Activated gamma-delta T cell treated with Interleukin-2 at 50 U/mL for 16 hours (primary cell): ENCODE results near the gene PRKCH.

Source experiments
- DNase-seq: peaks from one replicate; pipeline ENCODE4 v3.0.0-alpha.2; 2020

Gene PRKCH

DNA sequence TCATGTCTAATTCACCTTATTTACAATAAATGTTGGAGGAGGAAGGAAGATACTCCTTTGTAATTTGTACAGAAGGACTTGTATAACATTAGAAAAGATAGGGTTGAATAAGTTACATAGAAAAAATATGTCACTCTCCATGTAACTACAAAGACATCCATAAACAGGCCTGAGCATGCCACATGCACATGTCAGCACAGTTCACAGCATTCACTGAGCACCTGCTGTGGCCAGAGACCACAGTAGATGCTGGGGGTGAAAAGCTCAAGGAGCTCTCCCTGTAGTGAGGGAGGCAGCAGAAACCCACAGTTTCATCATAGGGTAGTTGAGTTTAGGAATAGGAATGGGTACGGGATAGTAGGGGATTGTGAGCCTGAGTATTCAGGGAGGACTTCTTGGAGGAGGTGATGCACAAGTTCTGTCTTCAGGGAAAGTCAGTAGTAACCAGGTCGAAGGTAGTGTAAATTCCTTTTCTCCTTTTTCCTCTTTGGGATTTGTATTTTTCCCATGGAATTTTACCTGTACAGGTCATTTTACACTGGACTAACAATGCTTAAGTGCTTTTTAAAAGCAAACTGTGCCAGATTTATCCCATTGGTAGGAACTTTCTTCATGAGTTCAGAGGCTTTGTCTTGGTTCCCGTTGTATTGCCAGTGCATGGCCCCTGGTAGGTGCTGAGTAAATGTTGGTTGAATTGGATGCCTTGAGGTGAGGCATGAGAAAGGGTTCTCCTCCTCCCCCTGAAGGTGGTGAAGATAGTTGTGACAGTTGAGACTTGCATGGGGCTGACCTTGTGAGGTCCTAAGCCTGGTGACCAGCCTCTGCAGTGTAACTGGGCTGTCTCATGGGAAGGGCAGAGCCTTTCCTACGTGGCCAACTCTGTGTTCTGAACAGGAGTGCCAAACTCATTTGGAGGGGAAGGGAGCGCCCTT lies 20.2 kb downstream of the PRKCH start:
- DNase-seq, result no peak

- DNase-seq, result peak; percentile 83
Observed at GRCh38 chr14:61342486-61342885, 21.1 kb downstream of the PRKCH start.

DNA sequence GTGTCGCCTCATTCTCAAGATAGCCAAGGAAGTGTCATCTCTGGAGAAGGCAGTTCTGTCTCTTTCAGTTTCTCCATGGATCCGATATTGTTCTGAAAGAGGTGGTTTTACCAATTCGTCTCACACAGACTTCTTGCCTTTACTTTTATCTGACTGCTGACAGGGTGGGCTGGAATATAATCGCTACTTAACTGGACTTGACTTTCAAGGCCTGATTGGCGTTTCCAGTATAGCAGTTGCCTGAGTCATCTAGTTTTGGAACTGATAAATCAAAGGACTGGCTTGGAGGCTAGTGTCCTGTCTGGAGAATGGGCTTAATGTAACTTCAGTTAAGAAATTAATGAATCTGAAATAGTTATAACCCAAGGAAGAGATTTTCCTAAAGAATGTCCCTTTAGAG lies 21.6 kb downstream of the PRKCH start:
- no peak for DNase-seq

DNA sequence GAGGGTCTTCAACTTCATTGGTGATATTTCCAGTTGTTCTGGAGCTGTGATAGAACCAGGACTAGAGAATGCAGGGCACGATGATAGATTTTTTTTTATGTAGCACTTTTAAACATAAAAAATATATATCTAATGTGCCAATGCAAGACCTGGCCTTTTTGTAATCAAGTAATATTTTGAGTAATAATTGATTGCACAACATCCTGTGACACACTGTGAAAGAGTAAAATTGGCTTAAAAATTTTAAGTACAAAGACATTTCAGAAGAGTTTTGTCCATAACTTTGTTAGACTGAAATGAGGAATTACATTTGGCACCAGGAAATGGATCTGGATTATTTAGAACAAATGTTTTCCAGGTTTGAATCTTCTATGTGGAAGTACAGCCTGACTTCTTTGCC lies 22.1 kb downstream of the PRKCH start:
- DNase-seq, result no peak

- no peak for DNase-seq
Observed at GRCh38 chr14:61343991-61344405, 22.6 kb downstream of the PRKCH start.

- DNase-seq, result no peak
Observed at GRCh38 chr14:61344437-61345150, 23.2 kb downstream of the PRKCH start.

- DNase-seq, result no peak
Observed at GRCh38 chr14:61345151-61345482, 23.7 kb downstream of the PRKCH start.

GRCh38 chr14:61346221-61346620 lies 24.8 kb downstream of the PRKCH start:
- DNase-seq, result no peak

GRCh38 chr14:61346793-61347192 lies 25.4 kb downstream of the PRKCH start:
- DNase-seq, result no peak

DNA sequence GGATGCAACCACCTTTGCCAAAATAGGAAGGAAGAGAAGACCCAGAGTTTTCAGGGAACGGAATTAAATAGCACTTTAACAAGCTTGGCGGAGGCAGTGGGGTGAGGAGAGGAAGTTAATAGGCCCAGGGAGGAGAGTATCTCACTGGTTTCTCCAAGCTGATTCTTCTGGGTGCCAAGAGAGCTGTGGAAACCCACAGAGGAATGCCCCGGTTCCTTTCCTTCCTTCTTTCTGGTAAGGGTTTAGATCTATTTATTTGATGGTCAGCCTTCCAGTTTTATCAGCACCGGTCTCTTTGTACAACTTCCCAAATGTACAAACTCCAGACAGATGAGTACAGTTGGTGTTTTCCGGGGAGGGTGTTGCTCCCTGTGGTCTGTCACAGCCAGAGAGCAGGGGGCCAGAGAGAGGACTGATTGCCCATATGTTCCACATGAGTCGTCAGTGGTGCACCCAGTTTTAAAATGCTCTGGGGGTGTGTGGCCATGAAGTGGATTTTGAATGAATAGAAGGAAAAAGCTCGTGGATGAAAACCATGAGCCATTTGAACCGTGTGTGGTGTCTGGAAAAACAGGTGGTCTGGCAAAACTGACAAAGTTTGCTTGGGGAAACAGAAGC lies 26.6 kb downstream of the PRKCH start:
- DNase-seq, result no peak

DNA sequence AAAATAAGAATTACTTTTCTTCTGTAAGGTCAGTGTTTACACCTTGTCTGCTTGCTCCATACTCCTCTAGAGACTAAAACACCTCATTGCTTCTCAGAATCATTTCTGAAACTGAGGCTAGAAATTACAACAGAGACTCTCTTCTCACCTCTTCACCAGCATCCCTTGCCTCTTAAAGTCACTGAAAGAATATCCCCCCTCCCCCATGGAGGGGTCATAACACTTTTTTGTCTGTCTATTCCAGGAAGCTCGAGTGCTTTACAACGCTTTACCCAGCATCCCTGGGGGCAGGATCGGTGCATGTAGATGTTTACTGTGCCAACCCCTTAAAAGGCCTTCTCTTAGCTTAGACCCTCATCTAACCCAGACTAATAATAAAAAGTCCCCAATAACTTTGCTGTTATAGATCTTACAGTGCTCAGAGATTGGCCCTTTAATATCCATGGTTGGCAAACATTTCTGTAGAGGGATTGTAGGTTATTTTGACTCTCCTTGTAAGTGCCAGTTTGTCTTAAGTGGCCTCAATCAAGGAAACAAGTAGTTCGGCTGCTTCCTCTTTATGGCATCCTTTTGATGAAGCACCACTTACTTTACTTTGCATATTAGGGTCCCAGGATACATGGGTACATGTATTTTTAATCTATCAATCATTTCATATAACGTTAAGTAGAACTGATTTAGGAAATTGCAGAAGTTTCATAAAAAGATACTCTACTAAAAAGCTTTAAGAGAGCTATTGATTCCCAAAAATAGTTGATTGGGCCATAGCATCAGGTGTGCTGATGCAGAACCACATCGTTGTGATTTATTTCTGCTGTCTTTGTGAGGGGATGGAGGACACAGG lies 29.3 kb downstream of the PRKCH start:
- no peak for DNase-seq

DNA sequence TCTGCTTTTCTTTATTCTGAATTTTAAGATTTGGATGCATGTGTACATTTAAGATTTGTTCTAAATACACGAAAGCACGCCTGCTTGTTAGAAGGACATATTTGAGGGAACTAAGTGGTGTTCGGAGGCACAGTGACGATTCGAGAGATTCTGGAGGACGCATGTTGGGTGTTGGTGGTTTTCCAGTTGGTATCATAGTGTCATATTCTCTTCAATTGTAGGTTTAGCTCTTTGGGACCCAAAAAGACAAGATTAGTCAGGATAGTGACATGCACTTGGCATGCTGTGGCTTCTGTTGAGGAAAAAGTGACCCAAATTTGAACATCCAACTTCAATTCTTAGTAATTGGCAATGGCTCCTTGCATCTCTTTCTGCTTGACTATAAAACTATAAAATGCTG lies 30.1 kb downstream of the PRKCH start:
- no peak for DNase-seq

- no peak for DNase-seq
Observed at GRCh38 chr14:61355892-61356325, 34.5 kb downstream of the PRKCH start.

DNA sequence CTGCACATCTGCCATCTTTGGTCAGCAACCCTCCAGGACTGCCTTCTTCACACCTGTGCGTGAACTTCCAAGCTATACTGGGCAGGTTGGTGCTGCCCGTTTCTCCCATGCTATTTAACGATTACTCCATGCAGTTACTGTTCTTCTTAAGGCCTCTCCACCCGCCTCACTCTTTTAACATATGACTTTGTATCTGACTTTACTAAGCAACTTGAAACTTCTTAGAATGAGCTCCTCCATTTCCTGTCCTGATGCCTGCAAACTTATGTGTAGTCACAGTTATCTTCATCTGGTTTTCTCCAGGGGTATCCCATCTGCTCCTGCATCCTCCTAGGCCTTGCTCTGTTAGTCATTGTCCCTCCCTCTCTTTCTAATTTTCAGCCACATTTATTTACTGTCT lies 35.7 kb downstream of the PRKCH start:
- DNase-seq, result no peak

GRCh38 chr14:61358554-61359226 lies 37.3 kb downstream of the PRKCH start:
- DNase-seq, result no peak

GRCh38 chr14:61360796-61361525 lies 39.6 kb downstream of the PRKCH start:
- no peak for DNase-seq

DNA sequence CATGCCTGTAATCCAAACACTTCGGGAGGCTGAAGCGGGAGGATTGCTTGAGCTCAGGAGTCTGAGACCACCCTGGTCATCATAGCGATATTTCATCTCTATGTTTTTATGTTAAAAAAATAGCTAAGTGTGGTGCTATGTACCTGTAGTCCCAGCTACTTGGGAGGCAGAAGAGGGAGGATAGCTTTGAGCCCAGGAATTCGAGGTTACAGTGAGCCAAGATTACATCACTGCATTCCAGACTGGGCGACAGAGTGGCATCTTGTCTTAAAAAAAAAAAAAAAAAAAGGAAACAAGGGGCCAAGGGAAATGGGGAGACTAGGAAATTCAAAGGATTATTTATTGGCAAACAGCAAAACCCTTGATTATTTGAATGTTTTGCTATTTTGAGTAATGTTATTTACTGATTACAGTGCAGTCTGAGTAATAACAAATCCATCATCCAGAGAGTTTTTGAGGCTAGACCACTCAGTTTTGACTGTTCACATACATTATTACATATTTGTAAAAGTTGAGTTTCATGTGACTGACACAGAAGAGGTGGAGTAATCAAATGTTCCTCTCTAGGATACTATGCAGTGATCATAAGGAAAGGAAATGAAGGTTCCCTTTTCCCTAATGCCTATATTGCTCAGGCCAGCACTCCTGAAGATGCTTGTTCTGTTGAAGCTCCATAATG lies 40.8 kb downstream of the PRKCH start:
- DNase-seq, result no peak

DNA sequence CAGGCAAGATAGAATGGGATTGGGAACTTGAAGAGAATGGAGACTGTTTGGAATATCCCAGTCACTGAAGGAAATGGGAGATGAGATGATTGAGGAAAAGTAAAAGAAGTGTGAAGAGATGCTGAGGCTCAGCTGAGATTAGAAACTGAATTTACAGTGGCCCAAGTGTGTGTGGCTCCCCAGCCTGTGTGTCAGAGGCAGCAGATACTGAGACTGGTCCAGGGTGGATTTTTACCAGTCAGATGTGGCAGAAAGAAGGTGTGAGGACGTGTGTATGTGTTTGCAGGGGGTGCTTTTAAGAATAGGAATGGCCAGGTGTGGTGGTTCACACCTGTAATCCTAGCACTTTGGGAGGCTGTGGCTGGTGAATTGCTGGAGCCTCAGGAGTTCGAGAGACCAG lies 42.9 kb downstream of the PRKCH start:
- no peak for DNase-seq

DNA sequence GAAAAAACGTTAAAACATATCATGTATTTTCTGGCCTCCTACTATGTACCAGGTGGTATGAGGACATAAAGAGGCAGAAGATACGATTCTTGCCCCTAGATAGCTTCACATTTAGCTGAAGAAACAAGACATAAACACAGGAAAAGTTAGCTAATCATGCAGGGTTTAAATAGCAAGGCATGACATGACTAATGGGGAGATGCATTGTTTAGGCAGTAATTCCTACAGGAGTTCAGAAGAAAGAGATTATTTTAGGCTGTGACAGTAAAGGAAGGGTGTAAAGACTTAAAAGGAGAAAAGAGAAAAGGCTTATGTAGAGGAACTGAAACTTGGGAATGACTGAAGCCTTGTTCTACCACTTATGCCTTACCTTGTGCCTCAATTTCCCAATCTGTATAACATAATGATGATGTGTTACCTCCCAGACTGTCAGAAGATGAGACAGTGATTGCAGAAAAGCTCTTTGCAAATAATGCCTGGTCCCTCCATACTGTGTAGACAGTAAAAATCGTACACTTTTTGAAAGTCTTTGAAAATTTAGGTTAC lies 44.4 kb downstream of the PRKCH start:
- no peak for DNase-seq

- no peak for DNase-seq
Observed at GRCh38 chr14:61368114-61368710, 46.8 kb downstream of the PRKCH start.
